NCI-H2196 treated with DMSO at 0.1 percent for 48 hours (cell line): Measurements from ENCODE around the gene ERBB4.
"Not testable (repeated sequence)": the region's sequence is repeated elsewhere in the genome, so short reads cannot be mapped to it uniquely, and the experiment has no call there.

Experiments used
- DNase-seq: peaks from one replicate; lab custom pipeline; 2025; ENCODE audit not compliant: unreplicated experiment; lab: John Stamatoyannopoulos, UW

Gene ERBB4

GRCh38 chr2:212021947-212022346 lies 516.7 kb downstream of the ERBB4 start:
- no peak for DNase-seq

GRCh38 chr2:212015588-212015987 lies 523.0 kb downstream of the ERBB4 start:
- no peak for DNase-seq

- no peak for DNase-seq
Measured at GRCh38 chr2:212013626-212014025, 525.0 kb downstream of the ERBB4 start.

GRCh38 chr2:212010305-212010704 lies 528.3 kb downstream of the ERBB4 start:
- not testable (repeated sequence) for DNase-seq

GRCh38 chr2:212007972-212008371 lies 530.6 kb downstream of the ERBB4 start:
- DNase-seq = no peak

GRCh38 chr2:212005085-212005671 lies 533.4 kb downstream of the ERBB4 start:
- no peak for DNase-seq

GRCh38 chr2:212001325-212001724 lies 537.3 kb downstream of the ERBB4 start:
- DNase-seq = no peak

- DNase-seq = no peak
Measured at GRCh38 chr2:211996857-211997256, 541.7 kb downstream of the ERBB4 start.

- DNase-seq = no peak
Measured at GRCh38 chr2:211994806-211995205, 543.8 kb downstream of the ERBB4 start.

- no peak for DNase-seq
Measured at GRCh38 chr2:211990335-211990734, 548.3 kb downstream of the ERBB4 start.

- DNase-seq = no peak
Measured at GRCh38 chr2:211986313-211986712, 552.3 kb downstream of the ERBB4 start.

- DNase-seq = no peak
Measured at GRCh38 chr2:211985393-211985792, 553.2 kb downstream of the ERBB4 start.

- no peak for DNase-seq
Measured at GRCh38 chr2:211982162-211982561, 556.4 kb downstream of the ERBB4 start.

- DNase-seq = no peak
Measured at GRCh38 chr2:211981451-211981850, 557.2 kb downstream of the ERBB4 start.

GRCh38 chr2:211976076-211976475 lies 562.5 kb downstream of the ERBB4 start:
- DNase-seq = no peak

GRCh38 chr2:211967234-211967633 lies 571.4 kb downstream of the ERBB4 start:
- DNase-seq = no peak

- DNase-seq = no peak
Measured at GRCh38 chr2:211963969-211964368, 574.6 kb downstream of the ERBB4 start.

- DNase-seq = no peak
Measured at GRCh38 chr2:211957799-211958198, 580.8 kb downstream of the ERBB4 start.

- no peak for DNase-seq
Measured at GRCh38 chr2:211955648-211956047, 583.0 kb downstream of the ERBB4 start.

GRCh38 chr2:211948932-211949331 lies 589.7 kb downstream of the ERBB4 start:
- DNase-seq = no peak

GRCh38 chr2:211946960-211947359 lies 591.6 kb downstream of the ERBB4 start:
- DNase-seq = no peak

GRCh38 chr2:211944572-211944971 lies 594.0 kb downstream of the ERBB4 start:
- no peak for DNase-seq

GRCh38 chr2:211942153-211942552 lies 596.4 kb downstream of the ERBB4 start:
- DNase-seq = no peak
